Stimulated activated CD8-positive, alpha-beta memory T cell treated with anti-CD3 and anti-CD28 coated beads, Interleukin-12 subunit alpha, Interleukin-12 subunit beta, amount 100 ng/mL, for 24 hours (primary cell): ENCODE data around the gene APBA2.
"Not testable (repeated sequence)": the region's sequence is repeated elsewhere in the genome, so short reads cannot be mapped to it uniquely, and the experiment has no call there.

Experiments
- DNase-seq: peaks from one replicate; pipeline ENCODE4 v3.0.0-alpha.2; 2020; ENCODE audit errors: extremely low read depth

The APBA2 gene

DNA sequence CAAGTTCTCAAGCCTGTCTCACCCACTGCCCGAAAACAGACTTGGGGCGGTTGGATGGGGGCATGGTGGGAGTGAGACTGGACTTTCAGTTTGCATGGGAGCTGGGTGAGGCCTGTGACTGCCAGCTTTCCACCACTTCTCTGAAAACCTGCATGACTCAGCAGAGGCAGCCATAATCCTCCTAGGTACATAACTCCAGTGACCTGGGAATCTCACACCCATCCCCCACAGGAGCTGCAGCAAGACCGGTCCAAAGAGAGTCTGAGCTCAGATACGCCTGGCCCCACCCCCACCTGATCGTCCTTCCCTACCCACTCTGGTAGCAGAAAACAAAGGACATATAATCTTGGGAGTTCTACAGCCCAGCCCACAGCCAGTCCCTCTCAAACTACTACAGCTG, 276.6 kb downstream of the APBA2 start:
- DNase-seq, result no peak

- DNase-seq, result not testable (repeated sequence)
Measured at GRCh38 chr15:29167122-29167521, 281.3 kb downstream of the APBA2 start.
